ENCODE measurements around the gene KCND3. TPM values are rescaled to one million over a fixed set of nuclear protein-coding genes. Genes with fewer than 3 reads are reported as not detected.
"Not testable (repeated sequence)": the region's sequence is repeated elsewhere in the genome, so short reads cannot be mapped to it uniquely, and the experiment has no call there.

Gene KCND3
- total and polyA plus RNA-seq, 5 donors = 11.4 to 30.4 (median 26.9) TPM

- ATAC-seq; H3K27ac ChIP-seq (ENCODE audit: low read length); intact Hi-C loops (cut with DNase I); H3K27me3 ChIP-seq (ENCODE audit: control insufficient read depth, insufficient read depth); H3K4me1 ChIP-seq (ENCODE audit: control insufficient read depth, insufficient read depth, low read length); H3K4me3 ChIP-seq (ENCODE audit: low read length); H3K9me3 ChIP-seq (ENCODE audit: control insufficient read depth, low read length); DNase-seq: not testable (repeated sequence)
- WGBS = 95% methylated on average over 14 of the region's 14 CpGs
Observed at GRCh38 chr1:111742292-111742691, 247.2 kb downstream of the KCND3 start.

GRCh38 chr1:111739925-111740765 is 249.3 kb downstream of the KCND3 start:
- Histone ChIP-seq H3K27me3 (ENCODE audit: control insufficient read depth, insufficient read depth) (no peaks in the 10 kb centered on the region), H3K4me3 (ENCODE audit: low read length) (peak overlapping the region; percentile 66), H3K4me1 (ENCODE audit: control insufficient read depth, insufficient read depth, low read length) (peaks cover 9% of the 10 kb centered on the region), H3K27ac (ENCODE audit: low read length) (peak overlapping the region; percentile 93), H3K9me3 (ENCODE audit: control insufficient read depth, low read length) (no peaks in the 10 kb centered on the region)
- DNase-seq (peak; percentile 85 to 91 (median 91)), ATAC-seq (peak; percentile 67 to 80)
- 2% methylated on average over 63 of the region's 63 CpGs for WGBS
- intact Hi-C loops (cut with DNase I) = no loop called here

- Histone ChIP-seq H3K4me1 (ENCODE audit: control insufficient read depth, insufficient read depth, low read length) (peaks cover 14% of the 10 kb centered on the region), H3K27me3 (ENCODE audit: control insufficient read depth, insufficient read depth) (no peaks in the 10 kb centered on the region), H3K9me3 (ENCODE audit: control insufficient read depth, low read length) (no peaks in the 10 kb centered on the region), H3K4me3 (ENCODE audit: low read length) (peak within 1 kb of the TSS; percentile 66), H3K27ac (ENCODE audit: low read length) (peak within 1 kb of the TSS; percentile 93)
- WGBS = under 1% methylated on average over 59 of the region's 59 CpGs
- intact Hi-C loops (cut with DNase I) = no loop called here
- DNase-seq (peak; percentile 92 to 96 (median 94)), ATAC-seq (peak; percentile 90)
Observed at GRCh38 chr1:111739194-111739924, 250.1 kb downstream of the KCND3 start, which contains the start of gene INKA2. TSS of gene INKA2 (minus strand) at chr1:111739395. CDS start at chr1:111739242, 153 bp downstream.

GRCh38 chr1:111738436-111739193 is 250.9 kb downstream of the KCND3 start:
- H3K27me3 ChIP-seq (ENCODE audit: control insufficient read depth, insufficient read depth) = no peaks in the 10 kb centered on the region
- DNase-seq (peak; percentile 82 to 94 (median 90)), ATAC-seq (peak; percentile 58 to 66)
- no peaks in the 10 kb centered on the region for H3K9me3 ChIP-seq (ENCODE audit: control insufficient read depth, low read length)
- peak overlapping the region; percentile 66 for H3K4me3 ChIP-seq (ENCODE audit: low read length)
- intact Hi-C loops (cut with DNase I) = no loop called here
- under 1% methylated on average over 61 of the region's 61 CpGs for WGBS
- H3K4me1 ChIP-seq (ENCODE audit: control insufficient read depth, insufficient read depth, low read length) = peaks cover 21% of the 10 kb centered on the region
- peak overlapping the region; percentile 93 for H3K27ac ChIP-seq (ENCODE audit: low read length)

GRCh38 chr1:111738133-111738435 is 251.4 kb downstream of the KCND3 start:
- Histone ChIP-seq H3K27ac (ENCODE audit: low read length) (peak overlapping the region; percentile 93), H3K4me1 (ENCODE audit: control insufficient read depth, insufficient read depth, low read length) (peaks cover 23% of the 10 kb centered on the region), H3K9me3 (ENCODE audit: control insufficient read depth, low read length) (no peaks in the 10 kb centered on the region), H3K27me3 (ENCODE audit: control insufficient read depth, insufficient read depth) (no peaks in the 10 kb centered on the region), H3K4me3 (ENCODE audit: low read length) (peak overlapping the region; percentile 66)
- DNase-seq (no peak), ATAC-seq (no peak)
- 19% methylated on average over 9 of the region's 9 CpGs for WGBS
- intact Hi-C loops (cut with DNase I) = no loop called here

DNA sequence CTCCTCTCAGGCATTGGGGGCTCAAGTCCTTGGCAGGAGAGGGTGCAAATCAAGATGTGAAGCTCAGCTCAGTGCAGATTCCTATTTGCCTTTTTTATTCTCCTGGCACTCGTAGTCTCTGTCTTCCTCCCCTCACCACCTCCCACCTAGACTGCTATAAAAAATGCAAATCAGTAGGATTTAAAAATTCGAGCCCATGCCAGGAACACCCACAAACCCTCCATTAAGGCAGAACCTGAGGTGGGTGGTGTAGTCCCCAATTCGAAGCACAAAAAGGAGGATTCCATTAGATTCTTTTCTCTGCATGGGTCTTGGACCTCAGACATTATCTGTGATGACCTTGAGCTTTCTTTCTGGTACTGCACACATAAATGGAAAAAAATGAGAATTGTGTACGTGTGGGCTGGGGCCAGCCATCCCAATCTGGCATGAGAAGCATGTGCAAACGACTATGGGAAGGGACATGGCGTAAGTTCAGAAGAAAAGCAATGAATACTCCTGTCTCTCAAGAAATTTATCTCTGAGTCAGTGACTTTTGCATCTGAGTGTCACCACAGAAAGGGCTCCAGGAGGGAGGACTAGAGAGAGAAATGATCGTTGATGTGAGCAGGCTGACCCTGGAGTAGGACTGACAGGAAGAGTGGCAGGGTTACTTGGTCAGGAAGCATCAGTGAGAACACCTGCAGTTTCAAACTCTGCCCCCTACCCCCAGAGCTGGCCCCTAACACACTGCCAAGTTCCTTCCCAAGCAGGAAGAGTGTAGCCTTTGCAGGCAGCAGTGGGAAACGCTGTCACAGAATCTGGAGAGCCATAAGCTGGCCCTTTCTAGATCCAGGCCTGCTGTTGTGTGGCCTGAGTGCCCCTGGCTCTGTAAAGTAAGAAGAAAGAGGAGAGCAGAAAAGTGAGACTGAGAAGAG is 252.0 kb downstream of the KCND3 start:
- DNase-seq (no peak), ATAC-seq (no peak)
- Histone ChIP-seq H3K27ac (ENCODE audit: low read length) (peak overlapping the region; percentile 93), H3K4me1 (ENCODE audit: control insufficient read depth, insufficient read depth, low read length) (peaks cover 29% of the 10 kb centered on the region), H3K9me3 (ENCODE audit: control insufficient read depth, low read length) (no peaks in the 10 kb centered on the region), H3K4me3 (ENCODE audit: low read length) (peak overlapping the region; percentile 66), H3K27me3 (ENCODE audit: control insufficient read depth, insufficient read depth) (no peaks in the 10 kb centered on the region)
- intact Hi-C loops (cut with DNase I) = no loop called here
- 34% methylated on average over 8 of the region's 8 CpGs for WGBS

DNA sequence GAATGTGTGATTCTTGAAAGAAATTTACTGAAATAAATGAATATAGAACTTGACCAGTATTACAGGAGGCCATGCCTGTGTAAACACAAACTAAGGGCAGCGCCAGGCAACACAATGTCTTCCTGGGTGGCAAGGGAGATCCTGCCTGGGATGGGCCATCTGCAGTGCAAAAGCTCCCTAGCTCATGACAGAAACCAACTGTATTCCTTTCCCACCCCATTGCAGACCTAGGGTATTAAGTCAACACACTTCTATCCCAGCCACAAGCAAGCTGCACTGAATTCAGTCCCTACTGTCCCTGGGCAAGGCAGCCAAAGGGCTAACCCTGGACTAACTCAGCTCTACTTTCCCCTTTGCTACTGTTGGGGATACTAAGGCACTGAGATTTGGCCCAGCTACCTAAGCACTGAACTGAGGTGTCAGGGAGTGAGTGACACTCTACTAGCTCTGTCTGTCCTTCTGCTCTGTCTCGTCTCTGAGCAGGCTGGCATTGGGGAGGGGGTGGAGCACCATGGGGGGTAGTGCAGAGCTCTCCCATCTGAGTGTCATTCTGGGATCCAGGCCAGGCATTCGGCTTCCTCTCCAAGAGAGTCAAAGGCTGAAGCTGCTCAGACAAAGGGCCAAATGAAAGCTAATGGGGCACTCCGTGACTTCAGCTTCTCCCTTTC is 252.8 kb downstream of the KCND3 start:
- 36% methylated on average over 4 of the region's 4 CpGs for WGBS
- Histone ChIP-seq H3K27ac (ENCODE audit: low read length) (peak overlapping the region; percentile 93), H3K4me1 (ENCODE audit: control insufficient read depth, insufficient read depth, low read length) (peaks cover 31% of the 10 kb centered on the region), H3K4me3 (ENCODE audit: low read length) (no peak overlapping the region), H3K27me3 (ENCODE audit: control insufficient read depth, insufficient read depth) (no peaks in the 10 kb centered on the region), H3K9me3 (ENCODE audit: control insufficient read depth, low read length) (no peaks in the 10 kb centered on the region)
- DNase-seq (peak; percentile 81 to 91 (median 90)), ATAC-seq (peak; percentile 5 to 35)
- intact Hi-C loops (cut with DNase I) = no loop called here

DNA sequence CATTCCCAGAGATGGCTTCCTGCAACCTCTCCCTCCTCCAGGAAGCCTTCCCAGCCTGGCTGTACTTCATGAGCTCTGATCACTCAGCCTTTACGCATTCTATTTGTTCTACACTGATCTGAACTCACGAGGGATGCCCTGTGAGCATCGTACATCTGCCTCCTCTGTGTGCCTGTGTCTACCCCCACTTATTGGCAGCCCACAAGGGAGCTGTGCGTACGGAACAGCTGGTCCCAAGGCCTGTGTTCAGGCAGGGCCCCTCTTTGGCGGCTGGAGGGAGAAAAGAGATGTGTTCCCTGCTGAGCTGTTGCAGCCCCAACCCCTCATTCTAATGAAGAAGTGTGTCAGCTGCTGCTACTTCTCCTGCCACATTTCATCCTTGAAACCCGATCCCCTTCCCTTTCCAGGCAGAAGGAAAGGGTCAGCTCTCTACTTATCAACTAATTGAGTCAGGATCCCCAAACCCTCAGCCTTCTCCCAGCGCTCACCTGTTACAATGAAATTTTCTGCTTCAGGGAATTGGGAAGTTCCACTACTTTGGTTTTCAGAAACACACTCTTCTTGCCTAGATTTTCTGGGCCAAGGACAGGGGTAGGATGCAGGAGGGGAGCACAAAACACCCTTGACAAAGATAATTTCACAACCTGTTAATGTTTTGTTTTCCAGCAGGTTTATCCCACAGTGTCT is 253.5 kb downstream of the KCND3 start:
- DNase-seq (peak in 1 of 3 donors; percentile 65), ATAC-seq (peak in 1 of 2 donors; percentile 1)
- intact Hi-C loops (cut with DNase I) = no loop called here
- no peaks in the 10 kb centered on the region for H3K9me3 ChIP-seq (ENCODE audit: control insufficient read depth, low read length)
- peak overlapping the region; percentile 93 for H3K27ac ChIP-seq (ENCODE audit: low read length)
- WGBS = 63% methylated on average over 8 of the region's 8 CpGs
- no peak overlapping the region for H3K4me3 ChIP-seq (ENCODE audit: low read length)
- peaks cover 31% of the 10 kb centered on the region for H3K4me1 ChIP-seq (ENCODE audit: control insufficient read depth, insufficient read depth, low read length)
- H3K27me3 ChIP-seq (ENCODE audit: control insufficient read depth, insufficient read depth) = no peaks in the 10 kb centered on the region

DNA sequence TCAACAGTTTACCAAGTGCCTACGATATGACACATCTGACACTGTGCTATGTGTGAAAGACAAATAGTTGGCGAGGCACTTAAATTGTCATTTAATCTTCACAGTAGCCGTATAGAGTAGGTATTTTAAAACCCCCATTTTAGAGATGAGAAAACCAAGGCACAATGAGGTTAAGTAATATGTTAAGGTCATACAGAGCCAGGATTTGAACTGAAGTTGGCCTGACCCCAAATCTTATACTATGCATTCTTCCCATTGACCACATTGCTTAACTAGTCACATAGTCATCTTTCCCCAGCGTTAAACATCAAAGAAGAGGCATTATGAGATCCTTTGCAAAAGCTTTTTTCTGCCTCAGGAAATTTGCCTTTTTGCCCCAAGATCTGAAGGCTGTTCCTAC is 254.1 kb downstream of the KCND3 start:
- H3K4me3 ChIP-seq (ENCODE audit: low read length) = no peak overlapping the region
- H3K27ac ChIP-seq (ENCODE audit: low read length) = peak overlapping the region; percentile 93
- DNase-seq (no peak), ATAC-seq (no peak)
- H3K4me1 ChIP-seq (ENCODE audit: control insufficient read depth, insufficient read depth, low read length) = peaks cover 34% of the 10 kb centered on the region
- H3K9me3 ChIP-seq (ENCODE audit: control insufficient read depth, low read length) = no peaks in the 10 kb centered on the region
- WGBS = 73% methylated on average over 4 of the region's 4 CpGs
- intact Hi-C loops (cut with DNase I) = no loop called here
- H3K27me3 ChIP-seq (ENCODE audit: control insufficient read depth, insufficient read depth) = no peaks in the 10 kb centered on the region
